HG02759 (cell line): ENCODE measurements around the gene LRRC74B.
"Not testable (repeated sequence)": the region's sequence is repeated elsewhere in the genome, so short reads cannot be mapped to it uniquely, and the experiment has no call there.

Source experiments
- ATAC-seq: cut with Tn5 transposase; IDR thresholded peaks from one replicate; pipeline ENCODE4 v1.9.1; 2021; ENCODE audit warnings: mild to moderate bottlenecking, moderate library complexity; ENCODE audit not compliant: unreplicated experiment

Gene LRRC74B

DNA sequence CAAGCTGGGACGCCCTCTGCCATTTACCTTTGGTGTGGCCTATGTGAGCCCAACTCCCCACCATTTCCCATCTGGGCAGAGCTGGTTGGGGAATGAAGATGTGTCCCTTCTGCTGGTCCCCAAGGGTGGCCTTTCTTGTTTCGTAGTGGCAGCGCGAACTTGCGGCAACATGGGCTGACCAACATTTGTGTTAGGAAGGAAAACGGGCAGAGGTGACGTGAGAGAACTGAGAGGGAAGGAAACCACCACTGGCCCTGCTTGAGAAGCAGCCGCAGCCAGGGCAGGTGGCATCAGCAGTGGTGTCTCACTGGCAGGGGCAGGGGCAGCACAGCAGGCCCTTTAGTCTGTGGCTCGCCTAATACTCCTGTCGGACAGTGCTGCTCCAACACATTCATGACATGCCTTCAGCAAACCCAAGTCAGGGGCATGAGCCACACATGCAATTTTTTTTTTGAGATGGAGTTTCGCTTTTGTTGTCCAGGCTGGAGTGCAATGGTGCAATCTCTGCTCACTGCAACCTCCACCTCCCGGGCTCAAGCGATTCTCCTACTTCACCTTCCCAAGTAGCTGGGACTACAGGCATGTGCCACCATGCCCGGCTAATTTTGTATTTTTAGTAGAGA is 29.9 kb downstream of the LRRC74B start:
- no peak for ATAC-seq

DNA sequence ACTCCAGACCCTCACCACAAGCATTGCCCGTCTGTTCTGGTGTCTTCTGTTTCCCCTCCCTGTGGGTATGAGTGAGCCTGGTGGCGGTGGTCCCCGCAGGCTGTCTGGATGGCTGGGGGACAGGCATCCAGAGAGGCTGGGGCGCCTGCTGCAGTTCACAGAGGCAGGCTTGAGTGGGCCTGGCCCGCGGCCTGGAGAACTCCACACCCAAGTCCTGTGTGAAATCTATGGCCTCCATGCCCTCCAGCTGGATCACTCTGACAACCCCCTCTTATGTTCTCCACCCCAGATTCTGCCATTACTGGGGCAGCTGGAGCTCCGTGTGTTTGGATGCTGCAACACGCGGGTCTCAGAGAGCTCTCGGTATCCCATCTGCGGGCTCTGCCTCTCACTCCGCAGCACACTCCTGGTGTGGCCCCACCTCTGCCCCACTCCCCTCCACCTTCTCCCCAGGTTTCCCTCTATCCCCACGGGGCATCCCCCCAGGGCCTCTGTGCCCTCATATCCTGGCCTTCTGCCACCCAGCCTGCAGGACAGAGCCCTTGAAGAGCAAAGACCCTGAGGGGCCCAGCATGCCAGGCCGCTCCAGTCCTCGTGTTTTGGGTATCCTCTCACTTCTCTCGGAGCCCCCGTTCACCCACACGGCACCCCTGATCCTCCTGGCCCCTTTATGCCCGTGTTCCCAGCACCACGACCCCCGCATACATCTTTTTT is 31.3 kb downstream of the LRRC74B start:
- ATAC-seq = no peak

DNA sequence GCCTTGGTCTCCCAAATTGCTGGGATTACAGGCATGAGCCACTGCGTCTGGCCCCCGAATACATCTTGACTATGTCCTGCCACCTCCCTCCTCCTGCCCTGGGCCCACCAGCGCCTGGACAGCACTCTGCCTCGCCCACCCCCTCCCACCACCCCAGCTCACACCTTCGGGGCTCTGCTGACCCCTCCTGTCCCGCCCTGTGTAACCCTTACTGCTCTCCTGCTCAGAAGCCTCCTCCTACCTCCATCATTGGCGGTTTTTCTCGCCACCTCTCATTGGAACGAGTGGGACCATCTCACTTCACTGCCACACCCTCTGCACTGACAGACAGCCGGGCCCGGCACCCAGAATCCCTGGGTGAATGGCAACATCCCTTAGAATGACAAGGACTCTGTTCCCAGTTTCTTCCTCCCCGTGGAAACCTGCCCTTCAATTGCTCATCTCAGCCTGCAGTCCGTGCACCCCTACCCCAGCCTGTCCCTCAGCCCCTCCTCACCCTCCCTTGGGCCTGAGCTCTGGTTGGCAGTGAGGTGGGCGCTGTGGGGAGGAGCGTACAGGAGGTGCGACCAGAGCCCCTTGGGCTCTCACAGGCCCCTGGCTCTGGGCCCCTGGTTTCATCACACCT is 32.2 kb downstream of the LRRC74B start:
- no peak for ATAC-seq

DNA sequence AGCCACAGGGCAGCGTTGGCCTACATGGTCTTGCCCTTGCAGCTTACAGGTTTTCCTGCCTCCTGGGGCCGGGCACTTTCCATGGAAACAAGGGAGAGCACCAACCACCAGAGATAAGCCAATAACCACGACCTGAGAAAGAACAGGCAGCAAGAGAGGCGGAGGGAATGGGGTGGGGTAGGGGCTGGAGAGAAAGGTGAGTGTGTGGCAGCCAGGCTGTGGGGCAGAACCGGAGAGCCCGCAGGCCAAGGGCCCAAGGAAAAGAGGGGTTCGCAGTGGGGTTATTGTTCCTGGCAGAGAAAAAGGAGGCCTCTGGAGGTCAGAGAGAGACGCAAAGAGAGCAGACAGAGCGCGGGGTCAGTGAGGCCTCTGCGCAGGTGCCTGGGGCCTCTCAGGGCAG is 33.2 kb downstream of the LRRC74B start:
- ATAC-seq = no peak

DNA sequence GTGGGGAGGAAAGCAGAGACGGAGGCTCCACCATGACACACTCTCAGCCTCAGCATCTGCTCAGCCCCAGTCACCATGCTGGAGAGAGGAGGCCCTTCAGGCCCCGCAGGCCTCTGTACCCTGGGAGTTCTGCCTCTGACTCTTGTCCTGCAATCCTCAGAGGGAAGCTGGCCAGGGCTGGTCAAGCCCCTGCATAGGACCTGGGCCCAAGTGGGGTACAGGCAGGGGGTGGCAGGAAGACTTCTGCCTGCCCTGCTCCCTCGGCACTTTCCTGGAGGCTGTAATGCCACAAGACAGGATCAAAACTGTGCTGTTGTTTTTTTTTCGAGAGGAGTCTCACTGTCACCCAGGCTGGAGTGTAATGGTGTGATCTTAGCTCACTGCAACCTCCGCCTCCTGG is 33.7 kb downstream of the LRRC74B start:
- no peak for ATAC-seq

DNA sequence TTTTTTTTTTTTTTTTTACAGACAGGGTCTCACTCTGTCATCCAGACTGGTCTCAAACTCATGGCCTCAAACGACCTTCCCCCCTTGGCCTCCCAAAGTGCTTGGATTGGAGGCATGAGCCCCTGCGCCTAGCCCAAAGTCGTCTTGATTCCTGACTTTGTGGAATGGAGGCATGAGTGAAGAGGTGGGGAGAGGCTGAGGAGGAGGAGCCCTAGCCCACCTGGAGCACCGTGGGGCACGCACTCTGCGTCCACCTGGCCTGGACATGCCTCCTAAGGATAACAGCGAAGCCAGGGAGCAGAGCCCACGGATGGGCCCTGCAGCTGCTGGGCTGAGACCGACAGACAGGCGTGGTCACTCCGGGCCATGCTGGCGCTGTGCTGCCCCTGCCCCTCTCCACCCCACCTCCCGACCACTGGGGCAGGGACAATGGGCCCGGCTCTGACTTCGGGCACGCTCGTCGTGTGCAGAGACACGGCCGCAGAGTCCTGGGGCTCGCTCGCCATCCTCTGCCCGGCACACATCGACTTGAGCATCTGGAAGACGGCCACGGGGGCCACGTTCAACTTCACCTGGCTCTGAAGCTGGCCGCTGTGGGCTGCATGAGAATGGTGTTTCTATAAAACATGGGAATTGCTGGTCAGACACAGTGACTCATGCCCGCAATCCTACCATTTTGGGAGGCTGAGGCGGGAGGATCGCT is 34.8 kb downstream of the LRRC74B start:
- no peak for ATAC-seq

DNA sequence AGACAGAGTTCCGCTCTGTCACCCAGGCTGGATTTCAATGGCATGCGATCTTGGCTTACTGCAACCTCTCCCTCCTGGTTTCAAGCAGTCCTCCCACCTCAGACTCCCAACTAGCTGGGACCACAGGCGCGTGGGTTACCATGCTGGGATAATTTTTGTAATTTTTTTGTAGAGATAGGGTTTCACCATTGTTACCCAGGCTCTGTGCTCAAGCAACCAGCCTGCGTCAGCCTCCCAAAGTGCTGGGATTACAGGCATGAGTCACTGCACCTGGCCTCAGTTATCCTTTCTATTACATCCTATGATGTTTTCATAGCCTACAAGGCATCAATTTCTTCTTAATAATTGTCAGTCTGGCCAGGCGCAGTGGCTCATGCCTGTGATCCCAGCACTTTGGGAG is 36.5 kb downstream of the LRRC74B start:
- ATAC-seq = no peak

DNA sequence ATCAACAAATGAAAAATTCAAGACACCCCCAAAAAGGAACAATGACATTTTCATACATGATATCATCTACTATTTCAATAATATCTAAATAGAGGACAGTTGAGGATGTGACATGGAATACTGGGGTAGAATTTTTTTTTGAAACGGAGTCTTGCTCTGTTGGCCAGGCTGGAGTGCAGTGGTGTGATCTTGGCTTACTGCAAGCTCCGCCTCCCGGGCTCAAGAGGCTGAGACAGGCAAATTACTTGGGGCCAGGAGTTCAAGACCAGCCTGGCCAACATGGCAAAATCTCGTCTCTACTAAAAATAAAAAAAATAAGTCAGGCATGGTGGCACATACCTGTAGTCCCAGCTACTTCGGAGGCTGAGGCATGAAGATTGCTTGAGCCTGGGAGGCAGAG is 41.4 kb downstream of the LRRC74B start:
- no peak for ATAC-seq

DNA sequence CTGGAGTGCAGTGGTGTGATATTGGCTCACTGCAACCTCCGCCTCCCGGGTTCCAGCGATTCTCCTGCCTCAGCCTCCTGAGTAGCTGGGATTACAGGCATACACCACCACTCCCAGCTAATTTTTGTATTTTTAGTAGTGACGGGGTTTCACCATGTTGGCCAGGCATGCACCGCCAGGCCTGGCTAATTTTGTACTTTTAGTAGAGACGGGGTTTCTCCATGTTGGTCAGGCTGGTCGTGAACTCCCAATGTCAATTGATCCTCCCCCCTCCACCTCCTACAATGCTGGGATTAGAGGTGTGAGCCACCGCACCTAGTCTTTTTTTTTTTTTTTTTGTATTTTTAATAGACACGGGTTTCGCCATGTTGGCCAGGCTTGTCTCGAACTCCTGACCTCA is 42.2 kb downstream of the LRRC74B start:
- not testable (repeated sequence) for ATAC-seq

DNA sequence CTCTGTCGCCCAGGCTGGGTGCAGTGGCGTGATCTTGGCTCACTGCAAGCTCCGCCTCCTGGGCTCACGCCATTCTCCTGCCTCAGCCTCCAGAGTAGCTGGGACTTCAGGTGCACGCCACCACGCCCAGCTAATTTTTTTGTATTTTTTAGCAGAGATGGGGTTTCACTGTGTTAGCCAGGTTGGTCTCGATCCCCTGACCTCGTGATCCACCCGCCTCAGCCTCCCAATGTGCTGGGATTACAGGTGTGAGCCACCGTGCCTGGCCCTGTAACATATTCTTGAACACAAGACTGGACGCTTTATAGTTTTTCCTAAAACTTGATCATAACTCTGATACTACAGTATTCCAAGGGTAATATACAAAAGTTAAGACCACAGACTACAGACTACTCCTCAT is 45.5 kb downstream of the LRRC74B start:
- not testable (repeated sequence) for ATAC-seq

DNA sequence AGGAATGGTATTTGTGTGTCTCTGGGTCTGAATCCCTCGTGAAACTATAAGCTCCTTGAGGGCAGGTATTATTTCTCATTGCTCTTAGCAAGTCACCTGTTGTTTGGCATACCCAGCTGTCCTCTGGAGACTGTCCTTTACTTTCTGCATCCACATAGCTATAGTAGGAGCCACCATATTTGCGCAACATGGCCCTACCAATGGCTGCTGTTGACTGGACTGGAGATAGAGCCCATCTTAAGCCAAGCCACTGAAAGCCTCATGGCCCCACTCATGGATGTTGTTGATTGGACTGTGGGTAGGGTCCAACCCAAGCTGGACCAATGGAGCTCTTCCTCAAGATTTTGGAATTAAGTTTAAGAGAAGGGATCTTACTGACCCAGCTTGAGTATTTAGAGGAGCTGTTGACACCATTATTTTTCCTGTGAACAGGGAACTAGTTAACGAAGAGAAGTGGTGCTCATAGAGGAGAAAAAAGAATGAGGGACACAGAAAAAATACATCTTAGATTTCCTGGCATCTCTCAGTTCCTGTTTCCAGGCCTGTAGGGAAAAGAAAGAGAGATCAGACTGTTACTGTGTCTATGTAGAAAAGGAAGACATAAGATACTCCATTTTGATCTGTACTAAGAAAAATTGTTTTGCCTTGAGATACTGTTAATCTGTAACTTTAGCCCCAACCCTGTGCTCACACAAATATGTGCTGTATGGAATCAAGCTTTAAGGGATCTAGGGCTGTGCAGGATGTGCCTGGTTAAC is 47.2 kb downstream of the LRRC74B start:
- ATAC-seq = no peak

DNA sequence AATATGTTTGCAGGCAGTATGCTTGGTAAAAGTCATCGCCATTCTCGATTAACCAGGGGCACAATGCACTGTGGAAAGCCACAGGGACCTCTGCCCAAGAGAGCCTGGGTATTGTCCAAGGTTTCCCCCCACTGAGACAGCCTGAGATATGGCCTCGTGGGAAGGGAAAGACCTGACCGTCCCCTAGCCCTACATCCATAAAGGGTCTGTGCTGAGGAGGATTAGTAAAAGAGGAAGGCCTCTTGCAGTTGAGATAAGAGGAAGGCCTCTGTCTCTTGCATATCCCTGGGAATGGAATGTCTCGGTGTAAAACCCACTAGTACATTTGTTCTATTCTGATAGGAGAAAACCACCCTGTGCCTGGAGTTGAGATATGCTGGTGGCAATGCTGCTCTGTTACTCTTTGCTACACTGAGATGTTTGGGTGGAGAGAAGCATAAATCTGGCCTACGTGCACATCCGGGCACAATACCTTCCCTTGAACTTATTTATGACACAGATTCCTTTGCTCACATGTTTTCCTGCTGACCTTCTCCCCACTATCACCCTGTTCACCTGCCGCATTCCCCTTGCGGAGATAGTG is 47.9 kb downstream of the LRRC74B start:
- ATAC-seq = not testable (repeated sequence)

DNA sequence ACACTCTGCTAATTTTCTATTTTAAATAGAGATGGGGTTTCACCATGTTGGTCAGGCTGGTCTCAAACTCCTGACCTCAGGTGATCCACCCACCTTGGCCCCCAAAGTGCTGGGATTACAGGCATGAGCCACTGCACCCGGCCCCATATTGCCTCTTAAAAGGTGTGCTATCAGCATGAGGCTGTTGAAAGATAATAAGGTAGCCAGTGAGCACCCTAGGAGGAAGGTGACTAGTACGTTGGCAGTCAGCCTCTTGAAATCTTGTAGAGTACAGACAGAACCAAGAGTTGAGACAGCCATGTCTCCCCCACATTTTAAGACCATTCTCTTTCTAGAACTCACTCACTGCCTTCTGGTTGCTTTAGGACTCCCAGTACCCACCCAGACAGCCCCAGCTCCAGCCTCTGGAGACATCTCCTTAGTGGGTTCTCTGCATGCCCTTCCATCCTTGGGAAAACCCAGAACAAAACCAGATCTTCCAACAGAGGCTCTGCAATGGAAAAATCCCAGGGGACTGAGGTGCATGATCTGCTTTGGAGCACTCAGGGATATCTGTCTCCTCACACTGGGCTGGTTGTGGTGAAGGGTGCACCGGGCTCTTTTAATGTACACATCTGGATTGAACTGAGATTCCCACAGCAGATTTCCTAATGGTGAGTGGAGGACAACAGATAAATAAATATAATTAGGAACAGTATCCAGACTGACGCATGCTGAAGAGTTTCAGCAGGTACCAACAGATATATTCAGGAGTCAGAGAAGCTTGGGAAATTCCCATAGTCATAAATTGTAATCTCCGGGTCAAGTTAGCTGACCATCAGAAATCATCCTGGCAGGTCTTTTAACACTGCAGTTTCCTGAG is 49.4 kb downstream of the LRRC74B start:
- no peak for ATAC-seq

DNA sequence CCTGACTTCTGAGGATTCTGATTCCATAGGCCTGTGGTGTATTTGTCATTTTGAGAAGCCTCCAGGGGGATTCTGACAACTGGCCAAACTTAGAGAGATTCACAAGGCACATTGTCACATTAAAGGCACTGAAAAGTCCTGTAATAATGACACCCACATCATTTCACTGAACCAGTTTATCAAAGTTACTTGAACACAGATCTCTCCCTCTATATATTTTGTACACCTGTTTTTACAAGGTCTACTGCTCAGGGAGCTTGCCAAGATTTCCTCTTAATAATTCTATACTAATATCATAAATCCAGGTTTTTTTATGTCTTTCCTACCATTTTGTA is 50.0 kb downstream of the LRRC74B start:
- ATAC-seq = no peak

DNA sequence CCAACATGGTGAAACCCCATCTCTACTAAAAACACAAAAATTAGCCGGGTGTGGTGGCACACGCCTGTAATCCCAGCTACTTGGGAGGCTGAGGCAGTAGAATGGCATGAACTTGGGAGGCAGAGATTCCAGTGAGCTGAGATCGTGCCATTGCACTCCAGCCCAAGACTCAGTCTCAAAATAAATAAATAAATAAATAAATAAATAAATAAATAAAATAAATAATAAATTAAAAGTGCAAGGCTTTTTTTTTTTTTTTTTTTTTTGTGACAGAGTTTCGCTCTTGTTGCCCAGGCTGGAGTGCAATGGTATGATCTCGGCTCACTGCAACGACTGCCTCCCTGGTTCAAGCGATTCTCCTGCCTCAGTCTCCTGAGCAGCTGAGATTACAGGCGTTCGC is 51.1 kb downstream of the LRRC74B start:
- ATAC-seq = not testable (repeated sequence)

DNA sequence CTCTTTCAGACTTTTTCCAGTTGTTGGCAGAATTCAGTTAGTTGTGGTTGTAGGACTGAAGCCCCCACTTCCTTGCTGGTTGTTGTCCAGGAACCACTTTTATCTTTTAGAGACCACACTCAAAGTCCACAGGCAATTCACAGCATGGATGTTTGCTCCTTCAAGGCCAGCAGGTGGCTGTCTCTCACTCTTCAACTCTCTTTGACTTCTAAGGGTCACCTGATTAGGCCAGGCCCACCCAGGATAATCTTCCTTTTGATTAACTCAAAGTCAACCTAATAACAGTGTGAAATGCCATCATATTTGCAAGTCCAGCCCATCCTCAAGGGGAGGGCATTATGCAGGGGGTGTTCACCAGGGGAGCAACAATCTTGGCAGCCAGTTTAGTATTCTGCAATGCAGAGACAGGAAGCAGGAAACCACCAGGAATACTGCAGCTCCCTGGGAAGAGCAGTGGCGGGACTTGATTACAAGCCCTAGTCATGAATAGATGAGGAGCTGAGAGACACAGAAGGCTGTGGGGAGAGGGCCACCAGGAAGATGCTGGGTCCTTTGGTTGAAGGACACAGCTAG is 52.4 kb downstream of the LRRC74B start:
- no peak for ATAC-seq

DNA sequence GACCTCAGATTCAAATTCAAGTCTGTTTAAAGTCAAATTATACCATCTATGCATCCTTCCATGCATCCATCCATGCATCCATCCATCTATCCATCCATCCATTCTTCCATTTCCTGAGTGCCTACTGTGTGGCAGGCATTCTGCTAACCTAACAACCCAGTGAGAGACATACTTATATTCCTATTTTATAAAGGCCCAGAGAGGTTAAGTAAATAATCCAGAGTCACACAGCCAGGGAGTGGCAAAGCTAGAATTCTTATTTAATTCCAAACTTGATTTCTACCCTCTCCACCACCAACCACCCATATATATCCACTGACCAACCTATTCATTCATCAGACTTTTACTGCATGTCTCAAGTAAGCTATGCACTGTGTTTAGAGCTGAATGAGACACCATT is 53.8 kb downstream of the LRRC74B start:
- no peak for ATAC-seq

DNA sequence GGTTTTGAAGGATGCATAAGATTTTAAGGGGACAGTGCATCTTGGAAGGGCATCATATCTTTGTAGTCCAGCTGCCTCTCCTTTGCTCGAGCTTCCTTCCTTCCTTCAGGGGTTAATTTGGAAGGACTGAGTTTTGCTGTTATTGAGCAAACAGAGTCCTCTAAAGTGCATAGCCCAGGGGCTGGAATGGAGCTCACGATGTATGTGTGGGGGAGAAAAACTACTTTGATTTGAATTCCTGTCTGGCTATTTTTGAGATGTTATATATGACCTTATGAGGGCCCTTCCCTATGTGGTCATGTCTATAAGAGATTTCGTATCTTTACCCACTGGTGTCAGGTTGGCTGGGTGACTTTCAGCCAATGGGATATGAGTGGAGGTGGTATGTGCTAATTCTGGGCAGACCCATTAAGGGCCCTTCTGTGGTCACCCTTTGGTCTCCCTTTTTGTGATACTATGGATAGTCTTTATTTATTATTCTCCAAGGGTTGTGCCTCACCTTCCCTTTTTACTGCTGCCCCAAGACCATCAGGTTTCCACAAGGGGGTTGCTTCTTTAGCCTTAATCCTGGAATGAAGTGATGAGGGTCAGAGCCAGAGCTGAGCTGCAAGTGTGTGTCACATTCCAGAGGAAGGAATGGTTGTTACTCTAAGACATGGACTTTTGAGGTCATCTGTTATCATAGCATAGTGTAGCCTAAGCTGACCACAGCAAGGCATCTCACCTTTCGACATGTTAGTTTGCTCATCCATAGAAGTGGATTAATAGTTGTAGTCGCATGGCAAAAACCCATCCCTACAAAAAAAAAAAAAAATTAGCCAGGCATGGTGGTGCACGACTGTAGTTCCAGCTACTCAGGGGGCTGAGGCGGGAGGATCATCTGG is 54.6 kb downstream of the LRRC74B start:
- ATAC-seq = no peak
